Uterus (tissue), 4 donors: ENCODE data around the gene DOP1A. TPM values are rescaled to one million over a fixed set of nuclear protein-coding genes. Genes with fewer than 3 reads are reported as not detected.

ENCODE experiments used
- DNase-seq, 2 donors: peaks; one replicate each; pipeline ENCODE4 v3.0.0-alpha.2; 2019 to 2020
- H3K27ac ChIP-seq, 2 donors: fragments of 200-600 bp; sonication (generic); 1 replicate in 1 of 2; 2 replicates in 1 of 2; pipeline ENCODE4 v1.5.1; 2016 to 2018
- H3K27me3 ChIP-seq, 2 donors: fragments of 200-600 bp; sonication (generic); one replicate each; pipeline ENCODE4 v1.5.1; 2018 to 2019; ENCODE audit warnings: control low read depth in 1 of 2
- H3K36me3 ChIP-seq, 2 donors: fragments of 200-600 bp; sonication (generic); one replicate each; pipeline ENCODE4 v1.5.1; 2019; ENCODE audit warnings: control low read depth in 1 of 2
- H3K4me1 ChIP-seq, 2 donors: fragments of 200-600 bp; sonication (generic); one replicate each; pipeline ENCODE4 v1.5.1; 2018 to 2019; ENCODE audit warnings: control low read depth in 1 of 2
- H3K4me3 ChIP-seq, 2 donors: fragments of 200-600 bp; sonication (generic); 1 replicate in 1 of 2; 2 replicates in 1 of 2; pipeline ENCODE4 v1.5.1; 2018 to 2019; ENCODE audit warnings: mild to moderate bottlenecking in 1 of 2
- H3K9me3 ChIP-seq, 2 donors: fragments of 200-600 bp; sonication (generic); one replicate each; pipeline ENCODE4 v1.5.1; 2019; ENCODE audit warnings: control low read depth in 1 of 2
- CTCF ChIP-seq, 4 experiments: fragments of 200-600 bp in 2 of 4; fragments of 450-650 bp in 2 of 4; sonication (generic) in 2 of 4; IDR thresholded peaks; one replicate each; pipeline ENCODE4 v1.5.1; 2016 to 2019; ENCODE audit warnings: antibody characterized with exemption in 4 of 4, mild to moderate bottlenecking in 2 of 4, moderate library complexity in 1 of 4
- POLR2A ChIP-seq, 2 donors: fragments of 450-650 bp; IDR thresholded peaks; one replicate each; pipeline ENCODE4 v1.6.1; 2016; ENCODE audit warnings: antibody characterized with exemption in 2 of 2, mild to moderate bottlenecking in 1 of 2, moderate library complexity in 1 of 2
- intact Hi-C: fragments of 100-400 bp; cut with DNase I; formaldehyde crosslinking; loops from one replicate; pipeline ENCODE4 v1.15.1; 2023; ENCODE audit warnings: low total_unique reads
- total RNA-seq, 4 donors: library from RNA; depleted of rRNA in 3 of 4; stranded (reverse); fragments of >200 nt in 3 of 4; gene quantifications; one replicate each; pipeline versions ENCODE4 v1.1.0 to v1.2.4, GENCODE V29; 2014 to 2023
- donor health status: DM: yes; HTN: yes; CAD: no.

Gene DOP1A
- total RNA-seq, 4 donors from 2014 or later: 12.9 to 88.8 (median 31.7) TPM

GRCh38 chr6:83044091-83044768, 23.2 kb upstream of the DOP1A start:
- no peak overlapping the region for H3K27ac ChIP-seq

GRCh38 chr6:83047065-83047754, 20.3 kb upstream of the DOP1A start:
- DNase-seq: no peak
- intact Hi-C loops: no loop called here

More at GRCh38 chr6:83044091-83044768, 23.2 kb upstream of the DOP1A start:
- no peaks in the 10 kb centered on the region for H3K4me1 ChIP-seq
- H3K4me3 ChIP-seq: no peak overlapping the region
- intact Hi-C loops: no loop called here
- H3K36me3 ChIP-seq: no peaks in the 10 kb centered on the region
- no peaks in the 10 kb centered on the region for H3K27me3 ChIP-seq
- no peaks in the 10 kb centered on the region for H3K9me3 ChIP-seq
- TF ChIP-seq CTCF (IDR thresholded peaks at IDR 0.05): no peak
- no peak for TF ChIP-seq POLR2A (IDR thresholded peaks at IDR 0.05)
- no peak for DNase-seq

GRCh38 chr6:83051377-83052172, 15.9 kb upstream of the DOP1A start:
- Histone ChIP-seq H3K36me3 (no peaks in the 10 kb centered on the region), H3K27ac (no peak overlapping the region), H3K27me3 (no peaks in the 10 kb centered on the region), H3K4me3 (no peak overlapping the region), H3K4me1 (no peaks in the 10 kb centered on the region), H3K9me3 (no peaks in the 10 kb centered on the region)
- no peak for TF ChIP-seq POLR2A (IDR thresholded peaks at IDR 0.05)
- no peak for TF ChIP-seq CTCF (IDR thresholded peaks at IDR 0.05)
- DNase-seq: no peak
- intact Hi-C loops: no loop called here

More at GRCh38 chr6:83047065-83047754, 20.3 kb upstream of the DOP1A start:
- no peaks in the 10 kb centered on the region for H3K9me3 ChIP-seq
- no peaks in the 10 kb centered on the region for H3K27me3 ChIP-seq
- no peak overlapping the region for H3K4me3 ChIP-seq
- no peak overlapping the region for H3K27ac ChIP-seq
- H3K4me1 ChIP-seq: no peaks in the 10 kb centered on the region
- TF ChIP-seq CTCF (IDR thresholded peaks at IDR 0.05) (no peak), POLR2A (IDR thresholded peaks at IDR 0.05) (no peak)
- no peaks in the 10 kb centered on the region for H3K36me3 ChIP-seq

- H3K27me3 ChIP-seq: no peaks in the 10 kb centered on the region
- H3K27ac ChIP-seq: no peak overlapping the region
- no peaks in the 10 kb centered on the region for H3K4me1 ChIP-seq
- H3K4me3 ChIP-seq: no peak overlapping the region
- no peak for DNase-seq
- intact Hi-C loops: no loop called here
- TF ChIP-seq POLR2A (IDR thresholded peaks at IDR 0.05): no peak
- H3K36me3 ChIP-seq: no peaks in the 10 kb centered on the region
- no peaks in the 10 kb centered on the region for H3K9me3 ChIP-seq
These were observed 13.8 kb upstream of the DOP1A start for GRCh38 chr6:83053678-83054077.

GRCh38 chr6:83055366-83055964, 12.0 kb upstream of the DOP1A start:
- Histone ChIP-seq H3K27me3 (no peaks in the 10 kb centered on the region), H3K27ac (no peak overlapping the region), H3K4me3 (no peak overlapping the region), H3K9me3 (no peaks in the 10 kb centered on the region), H3K4me1 (no peaks in the 10 kb centered on the region), H3K36me3 (no peaks in the 10 kb centered on the region)
- peak; percentile 28 to 38 for DNase-seq
- TF ChIP-seq CTCF (IDR thresholded peaks at IDR 0.05): peak; percentile 63 to 85 (median 76)
- TF ChIP-seq POLR2A (IDR thresholded peaks at IDR 0.05): no peak
- intact Hi-C loops: no loop called here
